Stomach (tissue), 4 donors: ENCODE data around the gene RBBP8NL.

Experiments
- POLR2AphosphoS5 ChIP-seq, 3 donors: sonication (generic); formaldehyde crosslinking; IDR thresholded peaks; one replicate each; pipeline ENCODE4 v1.6.1; 2016; ENCODE audit warnings: antibody characterized with exemption in 3 of 3
- TF ChIP-seq, protein P1 (sequence below), 7 experiments: fragments of 450-650 bp in 4 of 7; fragments of 200-600 bp in 3 of 7; sonication (generic) in 3 of 7; IDR thresholded peaks; one replicate each; pipeline ENCODE4 v1.5.1; 2016 to 2019; ENCODE audit warnings: antibody characterized with exemption in 7 of 7, control low read depth in 2 of 7, mild to moderate bottlenecking in 1 of 7

DNA sequence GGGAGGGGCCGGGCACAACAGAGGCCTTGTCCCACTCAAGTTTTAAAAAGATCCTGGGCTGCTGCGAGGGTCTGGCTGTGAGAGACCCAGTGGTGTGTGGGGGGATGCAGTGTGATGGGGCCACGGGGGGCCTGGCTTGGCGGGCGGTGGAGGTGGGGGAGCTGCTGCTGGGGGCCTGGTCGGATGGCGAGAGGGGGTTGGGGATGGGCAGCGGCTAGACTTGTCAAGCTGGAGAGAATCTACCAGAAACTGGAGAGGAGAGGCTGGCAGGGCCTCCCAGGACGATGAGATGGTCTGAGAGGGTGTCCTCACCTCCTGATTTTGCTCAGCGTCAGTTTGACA lies 35.3 kb downstream of the RBBP8NL start:
- TF ChIP-seq, protein P1, sequence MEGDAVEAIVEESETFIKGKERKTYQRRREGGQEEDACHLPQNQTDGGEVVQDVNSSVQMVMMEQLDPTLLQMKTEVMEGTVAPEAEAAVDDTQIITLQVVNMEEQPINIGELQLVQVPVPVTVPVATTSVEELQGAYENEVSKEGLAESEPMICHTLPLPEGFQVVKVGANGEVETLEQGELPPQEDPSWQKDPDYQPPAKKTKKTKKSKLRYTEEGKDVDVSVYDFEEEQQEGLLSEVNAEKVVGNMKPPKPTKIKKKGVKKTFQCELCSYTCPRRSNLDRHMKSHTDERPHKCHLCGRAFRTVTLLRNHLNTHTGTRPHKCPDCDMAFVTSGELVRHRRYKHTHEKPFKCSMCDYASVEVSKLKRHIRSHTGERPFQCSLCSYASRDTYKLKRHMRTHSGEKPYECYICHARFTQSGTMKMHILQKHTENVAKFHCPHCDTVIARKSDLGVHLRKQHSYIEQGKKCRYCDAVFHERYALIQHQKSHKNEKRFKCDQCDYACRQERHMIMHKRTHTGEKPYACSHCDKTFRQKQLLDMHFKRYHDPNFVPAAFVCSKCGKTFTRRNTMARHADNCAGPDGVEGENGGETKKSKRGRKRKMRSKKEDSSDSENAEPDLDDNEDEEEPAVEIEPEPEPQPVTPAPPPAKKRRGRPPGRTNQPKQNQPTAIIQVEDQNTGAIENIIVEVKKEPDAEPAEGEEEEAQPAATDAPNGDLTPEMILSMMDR (IDR thresholded peaks at IDR 0.05) = no peak
- no peak for TF ChIP-seq POLR2AphosphoS5 (IDR thresholded peaks at IDR 0.05)
